MCF 10A (cell line): ENCODE measurements around the gene DMXL2. TPM values are rescaled to one million over a fixed set of nuclear protein-coding genes. Genes with fewer than 3 reads are reported as not detected.
"Not testable (repeated sequence)": the region's sequence is repeated elsewhere in the genome, so short reads cannot be mapped to it uniquely, and the experiment has no call there.

Source experiments
- BruUV-seq: library from RNA; stranded (reverse); fragments of 400-500 nt; replicated peaks from 2 replicates; lab custom pipeline; 2021; lab: Mats Ljungman, UMichigan
- CTCF ChIA-PET: fragments of 300-600 bp; sonication (Branson Sonifier 250); formaldehyde crosslinking; extraction: SDS; loops from one replicate; lab custom pipeline; 2021; ENCODE audit warnings: antibody characterized with exemption, inconsistent platforms; lab: Yijun Ruan, JAX
- POLR2A ChIA-PET: fragments of 300-600, 350-650 bp; sonication (Branson Sonifier 250); formaldehyde crosslinking; extraction: SDS; loops from one replicate; lab custom pipeline; 2020; ENCODE audit warnings: antibody characterized with exemption, inconsistent platforms; lab: Yijun Ruan, JAX
- DNase-seq: peaks from one replicate; pipeline ENCODE4 v3.0.0-alpha.2; 2018; ENCODE audit not compliant: unreplicated experiment
- H3K27ac Mint-ChIP-seq: one replicate; pipeline ENCODE4 v1.8.0; 2022; ENCODE audit warnings: mild to moderate bottlenecking, low read depth, mixed read lengths; ENCODE audit not compliant: unreplicated experiment
- H3K27me3 Mint-ChIP-seq: one replicate; pipeline ENCODE4 v1.8.0; 2022; ENCODE audit warnings: mixed read lengths; ENCODE audit not compliant: insufficient read depth, unreplicated experiment
- H3K36me3 Mint-ChIP-seq: one replicate; pipeline ENCODE4 v1.8.0; 2022; ENCODE audit warnings: mild to moderate bottlenecking, moderate library complexity, mixed read lengths; ENCODE audit not compliant: insufficient read depth, unreplicated experiment
- H3K4me1 Mint-ChIP-seq: one replicate; pipeline ENCODE4 v1.8.0; 2022; ENCODE audit warnings: mixed read lengths; ENCODE audit not compliant: insufficient read depth, unreplicated experiment
- H3K4me3 Mint-ChIP-seq: one replicate; pipeline ENCODE4 v1.8.0; 2022; ENCODE audit warnings: mild to moderate bottlenecking, moderate library complexity, mixed read lengths; ENCODE audit not compliant: unreplicated experiment
- H3K9me3 Mint-ChIP-seq: one replicate; pipeline ENCODE4 v1.8.0; 2022; ENCODE audit warnings: mixed read lengths; ENCODE audit not compliant: unreplicated experiment
- CTCF ChIP-seq: fragments of 200-600 bp; IDR thresholded peaks from one replicate; pipeline ENCODE4 v1.8.0; 2022; ENCODE audit warnings: antibody characterized with exemption, mild to moderate bottlenecking; ENCODE audit not compliant: unreplicated experiment
- intact Hi-C: fragments of 100-400 bp; cut with micrococcal nuclease; formaldehyde crosslinking; loops from 2 replicates; pipeline ENCODE4 v1.14.1; 2022
- total RNA-seq: library from RNA; stranded (reverse); gene quantifications from 2 replicates; pipeline ENCODE4 v1.2.3, GENCODE V29; 2022

Gene DMXL2
- total RNA-seq, 1 experiment from 2014 or later = 13.6 TPM

DNA sequence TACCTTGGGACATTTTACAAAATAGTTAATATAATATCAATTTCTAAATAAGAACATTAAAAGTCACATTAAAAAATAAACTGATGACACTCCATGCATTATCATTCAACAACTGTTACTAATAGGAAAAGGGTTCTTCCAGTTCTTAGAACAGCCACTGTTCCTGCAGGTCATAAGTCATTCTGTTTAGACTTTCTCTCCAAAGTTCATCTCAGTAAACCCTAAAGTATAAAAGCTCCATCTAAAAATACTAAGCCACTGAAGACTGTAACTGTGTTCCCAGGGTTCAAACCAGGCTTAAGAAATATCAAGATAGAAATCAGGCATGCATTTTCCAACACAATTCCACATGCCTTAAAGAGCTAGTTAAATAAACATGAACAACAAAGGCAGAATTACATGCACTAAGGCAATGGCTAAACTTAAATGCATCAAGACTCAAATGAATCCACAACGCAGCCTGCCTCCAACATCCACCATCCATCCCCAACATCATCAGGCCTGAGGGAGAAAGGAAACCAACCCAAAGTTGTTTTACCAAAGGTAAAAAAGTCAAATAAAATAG, 46.2 kb downstream of the DMXL2 start:
- H3K36me3 Mint-ChIP-seq = no peaks in the 10 kb centered on the region
- peaks cover 8% of the 10 kb centered on the region for H3K4me1 Mint-ChIP-seq
- H3K4me3 Mint-ChIP-seq = no peak overlapping the region
- intact Hi-C loops = no loop called here
- ChIA-PET POLR2A (interaction anchor here (0.7 to 1.6 kb wide), 4 partner anchors 9 to 101 kb away, joined by 3 to 4 read pairs (median 4); no protein-coding TSS in a partner anchor), CTCF (interaction anchor here (0.6 to 1.0 kb wide), 2 partner anchors 174 to 201 kb away, joined by 3 read pairs; no protein-coding TSS in a partner anchor)
- peak overlapping the region; percentile 5 for H3K27ac Mint-ChIP-seq
- H3K27me3 Mint-ChIP-seq = no peaks in the 10 kb centered on the region
- BruUV-seq = no TSS peak
- no peaks in the 10 kb centered on the region for H3K9me3 Mint-ChIP-seq
- TF ChIP-seq CTCF = no peak
- no peak for DNase-seq

DNA sequence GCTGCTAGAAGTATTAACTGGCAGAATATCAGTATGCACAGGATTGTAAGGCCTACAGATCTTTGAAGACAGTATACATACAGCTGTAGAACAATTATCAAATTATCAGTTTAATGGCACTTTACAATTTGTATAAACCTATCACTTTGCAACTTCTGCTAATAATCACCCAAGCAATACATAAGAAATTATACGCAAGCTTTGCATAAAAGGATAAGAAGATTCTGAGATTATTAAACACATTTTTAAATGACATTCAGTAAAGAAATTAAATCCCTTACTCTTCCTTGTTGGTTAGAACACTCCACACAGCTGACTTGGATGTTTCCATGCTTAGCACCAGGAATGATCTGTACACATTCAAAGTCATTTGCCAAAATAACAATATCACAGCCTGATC, 46.8 kb downstream of the DMXL2 start:
- Mint-ChIP-seq H3K4me1 (peaks cover 8% of the 10 kb centered on the region), H3K36me3 (no peaks in the 10 kb centered on the region), H3K9me3 (no peaks in the 10 kb centered on the region), H3K27ac (no peak overlapping the region), H3K27me3 (no peaks in the 10 kb centered on the region), H3K4me3 (no peak overlapping the region)
- no TSS peak for BruUV-seq
- no peak for DNase-seq
- intact Hi-C loops = no loop called here
- POLR2A ChIA-PET = interaction anchor here (0.9 to 1.6 kb wide), 2 partner anchors 8 to 17 kb away, joined by 3 to 4 read pairs; no protein-coding TSS in a partner anchor
- TF ChIP-seq CTCF = no peak
- CTCF ChIA-PET = interaction anchor here (0.6 kb wide), 1 partner anchor 499 kb away, joined by 3 read pairs; no protein-coding TSS in a partner anchor

- CTCF ChIA-PET, H3K9me3 Mint-ChIP-seq, H3K27ac Mint-ChIP-seq, BruUV-seq, intact Hi-C loops, POLR2A ChIA-PET, H3K36me3 Mint-ChIP-seq, DNase-seq, H3K4me3 Mint-ChIP-seq, H3K27me3 Mint-ChIP-seq, H3K4me1 Mint-ChIP-seq: not testable (repeated sequence)
Observed at GRCh38 chr15:51573352-51573751, 49.2 kb downstream of the DMXL2 start.

DNA sequence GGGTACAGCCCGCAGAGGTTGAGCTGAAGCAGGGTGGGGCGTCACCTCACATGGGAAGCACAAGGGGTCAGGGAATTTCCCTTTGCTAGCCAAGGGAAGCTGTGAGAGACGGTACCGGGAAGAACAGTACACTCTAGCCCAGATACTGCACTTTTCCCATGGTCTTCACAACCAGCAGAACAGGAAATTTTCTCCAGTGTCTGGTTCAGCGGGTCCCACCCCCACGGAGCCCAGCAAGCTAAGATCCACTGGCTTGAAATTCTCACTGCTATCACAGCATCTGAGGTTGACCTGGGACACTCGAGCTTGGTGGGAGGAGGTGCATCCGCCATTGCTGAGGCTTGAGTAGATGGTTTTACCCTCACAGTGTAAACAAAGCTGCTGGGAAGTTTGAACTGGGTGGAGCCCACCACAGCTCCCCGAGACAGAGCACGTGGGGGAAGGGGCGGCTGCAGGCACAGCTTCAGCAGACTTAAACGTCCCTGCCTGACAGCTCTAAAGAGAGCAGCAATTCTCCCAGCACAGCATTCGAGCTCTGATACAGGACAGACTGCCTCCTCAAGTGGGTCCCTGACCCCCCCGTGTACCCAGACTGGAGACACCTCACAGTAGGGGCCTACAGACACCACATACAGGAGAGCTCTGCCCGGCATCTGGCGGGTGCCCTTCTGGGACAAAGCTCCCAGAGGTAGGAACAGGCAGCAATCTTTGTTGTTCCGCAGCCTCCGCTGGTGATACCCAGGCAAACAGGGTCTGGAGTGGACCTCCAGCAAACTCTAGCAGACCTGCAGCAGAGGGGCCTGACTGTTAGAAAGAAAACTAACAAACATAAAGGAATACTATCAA, 53.4 kb downstream of the DMXL2 start:
- H3K4me1 Mint-ChIP-seq, H3K9me3 Mint-ChIP-seq, H3K36me3 Mint-ChIP-seq, intact Hi-C loops, BruUV-seq, H3K27me3 Mint-ChIP-seq, DNase-seq, H3K4me3 Mint-ChIP-seq, H3K27ac Mint-ChIP-seq: not testable (repeated sequence)
- ChIA-PET POLR2A (interaction anchor here (1.1 kb wide), 1 partner anchor 52 kb away, joined by 3 read pairs; no protein-coding TSS in a partner anchor), CTCF (interaction anchor here (0.6 to 1.2 kb wide), 3 partner anchors 10 to 264 kb away, joined by 3 to 5 read pairs (median 4); no protein-coding TSS in a partner anchor)

- TF ChIP-seq CTCF = no peak
- Mint-ChIP-seq H3K4me3 (no peak overlapping the region), H3K4me1 (no peaks in the 10 kb centered on the region), H3K9me3 (no peaks in the 10 kb centered on the region), H3K27me3 (no peaks in the 10 kb centered on the region), H3K27ac (no peak overlapping the region), H3K36me3 (peaks cover 6% of the 10 kb centered on the region)
- CTCF ChIA-PET = no interaction called here
- intact Hi-C loops = no loop called here
- POLR2A ChIA-PET = no interaction called here
- DNase-seq = no peak
- no TSS peak for BruUV-seq
Observed at GRCh38 chr15:51561271-51561670, 61.3 kb downstream of the DMXL2 start.
